Measurements from ENCODE around the gene FNBP1.

- TF ChIP-seq CTCF (IDR thresholded peaks at IDR 0.05; ENCODE audit: insufficient read depth, low read length, poor library complexity, severe bottlenecking) (no peak), EZH2phosphoT487 (conservative IDR thresholded peaks at IDR 0.05; ENCODE audit: low read length) (no peak)
Measured at GRCh38 chr9:129981180-129981907, 61.6 kb downstream of the FNBP1 start.
